NCI-H1417 (cell line): Measurements from ENCODE around the gene TALDO1.
A peak's percentile ranks its signal among the peaks of the same experiment; 100 is the strongest.
"Not testable (repeated sequence)": the region's sequence is repeated elsewhere in the genome, so short reads cannot be mapped to it uniquely, and the experiment has no call there.

Experiments used
- DNase-seq, 3 experiments: peaks; one replicate each; lab custom pipeline; 2025; lab: John Stamatoyannopoulos, UW

Gene TALDO1

DNA sequence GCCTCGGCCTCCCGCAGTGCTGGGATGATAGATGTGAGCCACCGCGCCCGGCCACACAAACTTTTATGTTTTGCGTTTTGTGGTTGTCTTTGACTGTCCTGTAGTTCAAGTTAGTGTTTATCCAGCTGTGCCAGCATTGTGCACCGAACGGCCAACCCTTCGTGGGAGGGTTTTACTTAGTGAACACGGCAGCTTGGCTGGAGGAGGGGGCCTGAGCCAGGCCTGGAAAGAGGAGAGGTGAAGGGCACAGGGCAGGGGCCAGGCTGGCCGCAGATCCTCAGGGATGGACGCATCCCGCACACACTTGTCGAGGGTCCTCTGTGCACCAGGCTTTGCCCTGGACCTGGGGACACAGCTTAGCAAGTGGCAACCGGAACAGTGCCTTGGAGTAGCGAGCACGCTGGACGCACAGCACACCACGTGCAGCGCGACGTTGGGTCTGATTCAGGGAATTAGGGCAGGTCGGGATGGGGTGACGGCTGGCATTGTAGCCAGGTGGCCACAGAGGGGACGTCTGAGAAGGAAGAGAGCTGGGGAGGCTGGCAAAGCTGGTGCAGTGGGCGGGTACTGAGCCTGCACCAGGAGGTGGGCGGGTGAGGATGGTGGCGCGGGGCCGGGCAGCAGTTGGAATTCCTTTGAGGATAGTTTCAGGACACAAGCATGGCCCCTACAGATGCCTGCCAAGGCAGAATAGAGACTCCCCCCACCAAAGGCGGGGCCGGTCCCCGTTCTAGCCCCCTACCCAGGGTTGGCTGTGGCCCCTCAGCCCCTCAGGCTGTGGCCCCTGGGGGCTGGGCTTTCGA lies 27.8 kb upstream of the TALDO1 start:
- DNase-seq = no peak

DNA sequence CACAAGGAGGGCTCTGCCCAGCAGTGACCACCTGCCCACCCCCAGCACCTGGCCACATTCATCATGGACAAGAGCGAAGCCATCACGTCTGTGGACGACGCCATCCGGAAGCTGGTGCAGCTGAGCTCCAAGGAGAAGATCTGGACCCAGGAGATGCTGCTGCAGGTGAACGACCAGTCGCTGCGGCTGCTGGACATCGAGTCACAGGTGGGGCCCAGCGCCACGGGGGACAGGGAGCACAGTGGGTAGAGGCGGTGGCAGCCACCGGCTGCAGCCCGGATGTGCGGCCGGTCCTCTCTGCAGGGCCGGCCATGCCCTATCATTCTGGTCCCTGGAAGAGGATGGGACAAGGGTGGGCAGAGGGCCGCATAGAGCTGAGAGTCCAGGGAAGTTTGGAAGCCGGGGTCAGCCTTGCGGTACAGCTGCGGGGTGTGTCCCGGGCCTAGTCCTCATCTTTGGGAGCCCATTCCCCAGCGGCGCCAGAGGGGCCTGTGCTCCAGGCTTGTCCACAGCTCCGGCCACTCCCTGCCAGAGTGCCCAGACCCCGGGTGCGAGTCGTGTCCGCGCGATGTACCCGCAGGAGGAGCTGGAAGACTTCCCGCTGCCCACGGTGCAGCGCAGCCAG lies 27.1 kb upstream of the TALDO1 start:
- DNase-seq = no peak

DNA sequence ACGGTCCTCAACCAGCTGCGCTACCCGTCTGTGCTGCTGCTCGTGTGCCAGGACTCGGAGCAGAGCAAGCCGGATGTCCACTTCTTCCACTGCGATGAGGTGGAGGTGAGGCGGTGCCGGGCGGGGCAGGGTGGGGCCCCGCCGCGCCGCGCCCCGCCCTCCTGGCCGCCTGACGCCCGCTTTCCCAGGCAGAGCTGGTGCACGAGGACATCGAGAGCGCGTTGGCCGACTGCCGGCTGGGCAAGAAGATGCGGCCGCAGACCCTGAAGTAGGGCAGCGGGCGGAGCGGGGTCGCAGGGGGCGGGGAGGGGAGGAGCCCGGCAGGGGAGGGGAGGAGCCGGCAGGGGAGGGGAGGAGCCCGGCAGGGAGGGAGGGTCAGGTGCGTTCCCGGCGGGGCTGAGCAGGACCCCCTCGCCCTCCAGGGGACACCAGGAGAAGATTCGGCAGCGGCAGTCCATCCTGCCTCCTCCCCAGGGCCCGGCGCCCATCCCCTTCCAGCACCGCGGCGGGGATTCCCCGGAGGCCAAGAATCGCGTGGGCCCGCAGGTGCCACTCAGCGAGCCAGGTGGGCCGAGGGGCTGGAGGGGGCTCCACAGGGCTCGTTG lies 26.5 kb upstream of the TALDO1 start:
- DNase-seq = peak in 1 of 3 experiments; percentile 33

DNA sequence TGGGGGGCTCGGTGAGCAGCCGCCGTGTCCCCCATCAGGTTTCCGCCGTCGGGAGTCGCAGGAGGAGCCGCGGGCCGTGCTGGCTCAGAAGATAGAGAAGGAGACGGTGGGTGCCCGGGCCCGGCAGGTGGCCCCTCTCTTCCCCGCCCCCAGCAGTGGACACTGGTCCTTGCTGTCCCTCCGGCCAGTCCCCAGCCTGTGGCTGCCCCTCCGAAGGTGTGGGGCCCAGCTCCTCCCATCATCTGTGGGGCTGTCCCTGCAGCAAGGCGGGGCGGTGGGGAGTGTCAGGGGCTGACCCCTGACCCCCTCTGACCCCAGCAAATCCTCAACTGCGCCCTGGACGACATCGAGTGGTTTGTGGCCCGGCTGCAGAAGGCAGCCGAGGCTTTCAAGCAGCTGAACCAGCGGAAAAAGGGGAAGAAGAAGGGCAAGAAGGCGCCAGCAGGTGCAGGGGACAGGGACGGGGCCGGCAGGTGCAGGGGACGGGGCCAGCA lies 26.0 kb upstream of the TALDO1 start:
- DNase-seq = peak in 1 of 3 experiments; percentile 19

DNA sequence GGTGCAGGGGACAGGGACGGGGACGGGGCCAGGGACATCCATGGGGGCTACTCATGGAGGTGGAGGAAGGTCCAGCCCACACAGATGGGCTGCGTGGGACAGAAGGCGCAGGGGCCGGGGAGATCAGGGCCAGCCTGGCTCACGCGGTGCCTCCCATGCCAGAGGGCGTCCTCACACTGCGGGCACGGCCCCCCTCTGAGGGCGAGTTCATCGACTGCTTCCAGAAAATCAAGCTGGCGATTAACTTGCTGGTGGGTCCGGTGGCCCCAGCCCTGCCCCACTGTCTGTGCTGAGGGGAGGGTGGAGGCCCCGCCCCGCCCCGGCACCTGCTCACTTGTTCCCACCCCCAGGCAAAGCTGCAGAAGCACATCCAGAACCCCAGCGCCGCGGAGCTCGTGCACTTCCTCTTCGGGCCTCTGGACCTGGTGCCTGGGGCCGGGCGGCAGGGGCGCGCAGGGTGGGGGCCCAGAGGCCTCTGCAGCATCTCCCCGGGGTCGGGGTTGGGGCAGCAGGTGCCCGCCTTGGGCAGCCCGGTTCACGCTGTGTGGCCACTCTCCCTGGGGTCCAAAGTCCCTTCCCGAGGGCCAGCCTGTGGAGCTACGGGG lies 25.4 kb upstream of the TALDO1 start:
- peak; percentile 29 to 47 (median 34) for DNase-seq

DNA sequence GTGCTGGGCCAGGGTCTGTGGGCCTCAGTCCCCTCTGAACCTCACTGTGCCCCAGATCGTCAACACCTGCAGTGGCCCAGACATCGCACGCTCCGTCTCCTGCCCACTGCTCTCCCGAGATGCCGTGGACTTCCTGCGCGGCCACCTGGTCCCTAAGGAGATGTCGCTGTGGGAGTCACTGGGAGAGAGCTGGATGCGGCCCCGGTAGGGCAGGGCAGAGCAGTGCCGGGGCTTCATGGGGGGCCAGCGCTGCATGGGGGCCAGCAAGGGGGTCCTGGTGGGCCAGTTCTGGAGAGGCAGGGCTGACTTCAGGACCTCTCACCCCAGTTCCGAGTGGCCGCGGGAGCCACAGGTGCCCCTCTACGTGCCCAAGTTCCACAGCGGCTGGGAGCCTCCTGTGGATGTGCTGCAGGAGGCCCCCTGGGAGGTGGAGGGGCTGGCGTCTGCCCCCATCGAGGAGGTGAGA lies 24.9 kb upstream of the TALDO1 start:
- DNase-seq = no peak

DNA sequence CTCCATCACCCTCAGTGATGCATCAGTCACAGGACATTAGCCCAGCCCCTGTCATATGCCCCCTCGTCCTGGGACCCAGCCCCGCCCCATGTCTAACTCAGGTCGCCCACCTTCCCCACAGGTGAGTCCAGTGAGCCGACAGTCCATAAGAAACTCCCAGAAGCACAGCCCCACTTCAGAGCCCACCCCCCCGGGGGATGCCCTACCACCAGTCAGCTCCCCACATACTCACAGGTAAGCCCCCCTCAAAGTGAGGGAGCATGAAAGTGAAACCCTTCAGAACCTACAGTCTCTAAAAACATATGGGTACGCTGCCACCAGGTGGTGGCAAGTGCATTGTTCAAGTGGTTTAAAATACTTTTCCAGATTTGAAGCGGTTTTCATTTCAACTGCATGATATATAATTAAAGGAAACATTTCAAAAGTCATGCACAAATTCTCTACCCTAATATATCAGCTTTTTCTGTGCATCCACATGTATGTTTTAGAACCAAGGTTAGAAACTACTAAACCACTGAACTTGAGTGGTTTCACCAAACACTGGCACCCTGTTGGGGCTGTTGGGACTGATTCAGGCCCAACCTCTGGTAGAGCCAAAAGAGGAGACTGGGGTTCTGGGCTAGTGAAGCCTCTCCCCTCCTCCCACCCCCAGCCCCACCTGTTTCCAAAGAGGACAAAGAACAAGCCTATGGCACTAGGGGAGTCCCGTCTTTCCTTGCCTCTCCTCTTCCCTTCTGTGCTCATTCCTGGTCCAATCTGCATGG lies 24.0 kb upstream of the TALDO1 start:
- peak in 2 of 3 experiments; percentile 62 to 74 for DNase-seq

DNA sequence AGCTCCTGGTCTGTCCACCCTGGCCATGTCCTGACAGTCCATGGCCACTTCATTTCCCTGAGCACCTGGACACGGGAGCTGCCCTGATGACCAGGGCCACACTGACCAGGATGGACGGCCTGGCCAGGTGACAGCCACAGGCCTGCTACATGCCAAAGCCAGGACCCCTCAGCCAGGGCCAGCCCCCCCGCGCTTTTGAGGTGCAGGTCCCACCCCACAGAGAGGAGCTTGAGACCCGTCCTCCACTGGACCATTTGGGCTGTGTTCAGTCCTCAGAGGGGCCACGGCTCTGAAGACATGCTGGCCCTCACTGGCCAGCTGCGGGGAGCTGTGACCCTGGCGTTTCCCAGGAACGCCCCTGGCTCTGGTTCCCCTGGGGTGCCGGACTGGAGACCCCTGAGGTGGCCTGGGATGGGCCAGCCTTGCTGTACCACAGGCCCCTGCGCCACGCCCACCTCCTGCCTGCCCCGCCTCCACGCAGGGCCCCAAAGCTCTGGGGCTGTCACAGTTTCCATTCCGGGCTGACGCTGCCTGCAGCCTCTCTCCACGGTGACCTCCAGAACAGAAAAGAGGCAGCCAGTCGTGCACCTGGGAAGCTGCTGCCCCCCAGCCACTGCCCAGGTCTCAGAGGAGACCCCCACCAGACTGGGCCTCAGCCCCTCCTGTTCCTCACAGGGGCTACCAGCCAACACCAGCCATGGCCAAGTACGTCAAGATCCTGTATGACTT lies 23.1 kb upstream of the TALDO1 start:
- no peak for DNase-seq

DNA sequence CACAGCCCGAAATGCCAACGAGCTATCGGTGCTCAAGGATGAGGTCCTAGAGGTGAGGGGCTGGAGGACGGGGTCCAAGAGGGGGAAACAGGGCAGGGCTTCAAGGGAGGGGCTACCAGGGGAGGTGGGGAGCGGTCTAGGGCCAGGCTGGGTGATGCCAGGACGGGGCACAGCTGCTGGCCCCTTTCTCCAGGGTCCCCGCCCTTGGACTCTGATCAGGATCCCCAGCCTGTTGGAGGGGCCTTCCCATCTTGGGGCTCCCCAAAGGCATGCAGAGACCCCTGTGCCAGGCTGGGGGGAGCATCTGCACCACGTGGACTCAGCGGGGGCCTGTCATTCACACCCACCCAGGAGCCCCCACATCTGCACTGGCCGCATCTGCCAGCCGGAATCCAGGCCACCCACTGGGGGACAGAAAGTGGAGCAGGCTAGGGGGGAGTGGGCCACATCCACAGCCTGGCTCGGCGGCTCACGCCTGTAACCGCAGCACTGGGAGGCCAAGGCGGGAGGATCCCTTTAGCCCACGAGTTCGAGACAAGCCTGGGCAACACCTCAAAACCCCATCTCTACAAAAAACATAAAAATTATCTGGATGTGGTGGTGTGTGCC lies 22.4 kb upstream of the TALDO1 start:
- DNase-seq = no peak

DNA sequence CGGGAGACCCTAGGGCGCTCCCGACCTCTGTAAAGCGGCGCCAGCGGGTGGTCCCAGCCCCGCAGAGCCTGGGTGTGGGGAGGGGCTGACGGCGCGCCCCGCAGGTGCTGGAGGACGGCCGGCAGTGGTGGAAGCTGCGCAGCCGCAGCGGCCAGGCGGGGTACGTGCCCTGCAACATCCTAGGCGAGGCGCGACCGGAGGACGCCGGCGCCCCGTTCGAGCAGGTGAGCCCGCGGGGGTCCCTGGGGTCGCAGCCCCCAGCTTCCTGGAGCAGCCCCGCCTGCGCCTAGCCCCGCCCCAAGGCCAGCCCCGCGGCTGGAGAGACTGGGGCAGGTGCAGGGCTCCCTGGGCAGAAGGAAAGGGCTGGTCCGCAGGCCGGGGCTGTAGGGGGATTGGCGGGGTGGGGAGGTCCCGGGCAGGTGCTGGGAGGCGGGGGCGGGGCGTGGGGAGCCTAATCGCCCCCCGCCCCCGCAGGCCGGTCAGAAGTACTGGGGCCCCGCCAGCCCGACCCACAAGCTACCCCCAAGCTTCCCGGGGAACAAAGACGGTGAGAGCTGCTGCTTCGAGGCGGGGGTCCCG lies 21.6 kb upstream of the TALDO1 start:
- DNase-seq = peak in 2 of 3 experiments; percentile 60 to 68

DNA sequence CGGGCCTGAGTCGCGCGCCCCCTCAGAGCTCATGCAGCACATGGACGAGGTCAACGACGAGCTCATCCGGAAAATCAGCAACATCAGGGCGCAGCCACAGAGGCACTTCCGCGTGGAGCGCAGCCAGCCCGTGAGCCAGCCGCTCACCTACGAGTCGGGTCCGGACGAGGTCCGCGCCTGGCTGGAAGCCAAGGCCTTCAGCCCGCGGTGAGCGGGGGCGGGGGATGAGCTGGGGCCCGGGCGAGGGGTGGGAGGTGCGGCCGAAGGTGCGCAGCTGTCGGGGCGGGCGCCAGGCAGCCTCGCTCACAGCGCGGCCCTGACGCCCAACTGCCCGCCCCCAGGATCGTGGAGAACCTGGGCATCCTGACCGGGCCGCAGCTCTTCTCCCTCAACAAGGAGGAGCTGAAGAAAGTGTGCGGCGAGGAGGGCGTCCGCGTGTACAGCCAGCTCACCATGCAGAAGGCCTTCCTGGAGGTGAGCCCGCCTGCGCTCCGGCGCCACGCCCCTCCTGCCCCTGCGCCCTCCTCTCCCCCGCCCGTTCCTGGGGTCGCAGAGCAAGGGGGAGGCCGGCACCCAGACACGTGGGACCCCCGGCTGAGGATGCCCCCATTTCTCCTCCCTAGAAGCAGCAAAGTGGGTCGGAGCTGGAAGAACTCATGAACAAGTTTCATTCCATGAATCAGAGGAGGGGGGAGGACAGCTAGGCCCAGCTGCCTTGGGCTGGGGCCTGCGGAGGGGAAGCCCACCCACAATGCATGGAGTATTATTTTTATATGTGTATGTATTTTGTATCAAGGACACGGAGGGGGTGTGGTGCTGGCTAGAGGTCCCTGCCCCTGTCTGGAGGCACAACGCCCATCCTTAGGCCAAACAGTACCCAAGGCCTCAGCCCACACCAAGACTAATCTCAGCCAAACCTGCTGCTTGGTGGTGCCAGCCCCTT lies 20.7 kb upstream of the TALDO1 start:
- peak; percentile 83 to 85 (median 85) for DNase-seq

DNA sequence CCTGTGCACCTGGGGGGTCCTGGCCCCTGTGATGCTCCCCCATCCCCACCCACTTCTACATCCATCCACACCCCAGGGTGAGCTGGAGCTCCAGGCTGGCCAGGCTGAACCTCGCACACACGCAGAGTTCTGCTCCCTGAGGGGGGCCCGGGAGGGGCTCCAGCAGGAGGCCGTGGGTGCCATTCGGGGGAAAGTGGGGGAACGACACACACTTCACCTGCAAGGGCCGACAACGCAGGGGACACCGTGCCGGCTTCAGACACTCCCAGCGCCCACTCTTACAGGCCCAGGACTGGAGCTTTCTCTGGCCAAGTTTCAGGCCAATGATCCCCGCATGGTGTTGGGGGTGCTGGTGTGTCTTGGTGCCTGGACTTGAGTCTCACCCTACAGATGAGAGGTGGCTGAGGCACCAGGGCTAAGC lies 20.0 kb upstream of the TALDO1 start:
- no peak for DNase-seq

DNA sequence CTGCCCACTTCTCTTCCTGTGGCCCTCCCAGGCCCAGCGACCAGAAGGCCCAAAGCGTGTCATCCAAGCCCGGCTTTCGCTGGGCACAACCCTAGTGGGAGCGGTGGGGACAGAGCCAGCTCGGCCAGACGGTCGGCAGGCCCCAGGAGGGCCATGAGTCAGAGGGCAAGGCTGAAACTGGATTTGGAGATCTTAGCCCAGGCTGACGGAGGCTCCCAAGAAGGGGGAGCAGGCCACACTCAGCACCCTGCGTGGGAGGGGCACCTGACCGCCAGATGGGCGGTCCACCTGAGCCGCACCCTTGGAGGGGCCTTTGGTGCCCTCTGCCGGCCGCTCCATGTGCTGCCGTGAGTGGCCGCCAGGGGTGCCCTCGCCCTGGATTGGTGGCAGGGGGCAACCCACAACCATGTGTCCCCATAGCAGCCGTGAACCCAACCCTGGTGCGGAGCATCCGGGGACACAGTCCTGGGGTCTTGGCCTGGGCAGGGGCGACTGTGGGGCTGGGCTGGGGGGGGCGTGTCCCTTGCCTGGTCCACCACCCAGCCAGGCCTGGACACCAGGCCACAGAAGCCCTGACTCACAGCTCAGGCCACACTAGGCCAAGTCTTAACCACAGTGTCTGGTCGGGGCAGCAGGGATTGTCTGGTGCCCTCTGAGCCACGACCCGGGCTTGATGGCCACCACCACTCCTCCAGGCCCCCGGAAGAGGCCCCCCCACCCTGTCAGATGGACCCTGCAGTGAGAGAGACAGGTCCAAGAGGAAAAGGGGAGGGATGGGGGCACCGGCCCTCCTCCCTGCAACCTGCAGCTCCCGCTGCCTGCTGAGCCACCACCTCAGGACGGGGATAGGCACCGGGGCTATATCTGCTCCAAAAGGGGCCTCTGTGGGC lies 19.2 kb upstream of the TALDO1 start:
- peak; percentile 74 to 76 (median 75) for DNase-seq

DNA sequence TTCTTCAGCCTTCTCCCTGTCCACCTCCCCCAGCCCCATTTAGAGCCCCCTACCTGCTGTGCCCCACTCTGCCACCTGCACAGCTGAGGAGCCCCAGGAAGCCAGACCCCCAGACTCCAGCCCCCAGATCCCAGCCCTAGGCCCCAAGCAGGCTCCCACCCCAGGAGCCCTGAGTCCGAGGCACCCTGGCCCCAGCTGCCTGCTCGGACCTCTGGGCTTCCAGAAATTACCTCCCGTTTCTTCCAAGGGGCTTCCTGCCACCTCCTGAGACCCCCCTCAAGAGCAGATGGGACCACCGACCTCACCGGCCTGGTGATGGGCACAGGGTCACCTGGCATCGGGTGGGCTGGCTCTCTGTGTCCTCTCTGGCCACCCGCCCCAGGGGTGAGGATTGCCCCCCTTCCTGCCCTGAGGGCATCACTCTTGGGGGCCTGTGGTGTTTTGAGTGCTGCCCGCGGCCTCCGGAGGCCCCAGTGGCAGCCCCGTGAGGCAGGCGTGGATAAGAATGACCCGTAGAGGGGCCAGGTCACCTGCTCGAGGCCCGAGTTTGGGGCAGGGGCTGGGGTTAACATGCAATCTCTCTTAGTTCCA lies 18.3 kb upstream of the TALDO1 start:
- DNase-seq = no peak

DNA sequence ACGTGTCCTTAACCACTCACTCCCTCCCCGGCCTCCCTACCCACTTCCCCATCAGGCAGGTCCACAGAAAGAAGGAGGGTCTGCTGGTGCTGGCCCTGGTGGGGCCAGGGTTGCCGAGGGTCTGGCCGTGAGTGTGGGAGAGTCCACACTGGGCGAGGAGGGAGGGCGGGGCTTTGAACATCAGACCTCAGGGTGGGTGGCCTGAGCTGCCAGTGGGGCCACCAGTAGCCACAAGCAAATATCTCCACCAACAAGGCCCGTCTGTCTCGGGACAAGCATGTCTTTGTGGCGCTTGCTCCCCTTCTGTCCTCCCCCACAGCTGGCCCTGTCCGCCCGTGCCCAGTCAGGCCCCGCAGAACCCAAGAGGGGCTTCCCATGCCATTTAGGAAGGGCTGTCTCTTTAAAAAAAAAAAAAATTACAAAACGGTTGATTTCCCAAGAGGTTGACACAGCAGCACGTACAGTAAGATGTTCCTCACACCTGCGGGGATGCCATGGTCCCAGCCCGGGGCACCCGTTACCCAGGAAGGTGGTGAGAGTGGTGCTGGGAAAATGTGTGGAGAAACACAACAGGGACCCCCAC lies 17.7 kb upstream of the TALDO1 start:
- DNase-seq = no peak

DNA sequence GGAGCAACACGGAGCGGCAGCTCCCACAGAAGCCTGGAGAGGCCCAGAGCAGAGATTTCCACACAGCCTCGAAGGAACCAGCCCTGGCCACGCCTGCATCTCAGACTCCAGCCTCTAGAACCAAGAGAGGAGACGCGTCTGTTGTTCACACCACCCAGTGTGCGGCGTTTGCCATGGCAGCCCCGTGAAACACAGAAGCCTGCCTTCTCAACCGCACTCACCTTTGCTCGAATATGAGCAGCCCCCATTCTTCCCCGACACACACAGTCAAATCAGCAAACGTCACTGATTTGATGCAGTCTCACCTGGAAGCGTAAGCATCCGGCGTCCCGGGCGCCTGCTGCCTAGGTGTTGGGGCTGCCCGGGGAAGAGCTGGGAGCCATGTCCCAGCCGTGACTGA lies 14.2 kb upstream of the TALDO1 start:
- DNase-seq = no peak

DNA sequence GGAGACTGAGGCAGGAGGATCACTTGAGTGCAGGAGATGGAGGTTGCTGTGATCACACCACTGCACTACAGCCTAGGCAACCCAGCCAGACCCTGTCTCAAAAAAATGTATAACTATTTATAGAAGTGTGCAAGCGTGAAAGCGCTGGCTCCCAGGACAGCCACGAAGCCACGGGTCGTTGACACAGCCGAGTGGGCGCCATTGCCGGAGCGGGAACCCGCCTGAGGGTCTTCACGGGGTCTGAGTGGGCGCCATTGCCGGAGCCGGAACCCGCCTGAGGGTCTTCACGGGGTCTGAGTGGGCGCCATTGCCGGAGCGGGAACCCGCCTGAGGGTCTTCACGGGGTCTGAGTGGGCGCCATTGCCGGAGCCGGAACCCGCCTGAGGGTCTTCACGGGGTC lies 12.7 kb upstream of the TALDO1 start:
- DNase-seq = not testable (repeated sequence)
